Activated naive CD8-positive, alpha-beta T cell treated with anti-CD3 and anti-CD28 coated beads, Interleukin-2, amount 50 U/mL, for 16 hours (primary cell): Measurements from ENCODE around the gene MEGF11.

ENCODE experiments used
- DNase-seq: peaks from one replicate; pipeline ENCODE4 v3.0.0-alpha.2; 2020; ENCODE audit warnings: low read depth, low spot score

Gene MEGF11

GRCh38 chr15:66219339-66219738, 34.2 kb downstream of the MEGF11 start:
- no peak for DNase-seq

GRCh38 chr15:66216806-66217205, 36.7 kb downstream of the MEGF11 start:
- no peak for DNase-seq

DNA sequence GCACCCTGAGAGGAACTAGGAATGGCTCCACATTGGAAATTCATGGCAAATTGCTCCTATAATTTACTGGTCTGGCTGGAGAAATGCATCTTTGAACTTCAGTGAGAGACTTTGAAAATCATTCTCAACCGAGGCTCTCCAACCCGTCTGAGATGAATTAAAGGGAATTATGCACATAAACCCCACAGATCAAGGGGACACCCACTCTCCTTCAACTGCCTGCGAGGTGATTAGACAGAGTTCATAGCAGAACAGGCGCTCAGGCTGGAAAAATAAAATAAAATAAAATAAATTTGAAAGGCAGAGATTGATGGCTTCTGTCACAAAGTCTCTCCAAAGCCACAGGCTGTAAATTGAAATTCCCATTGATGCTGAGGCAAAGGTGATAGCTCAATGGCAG, 37.7 kb downstream of the MEGF11 start:
- no peak for DNase-seq

DNA sequence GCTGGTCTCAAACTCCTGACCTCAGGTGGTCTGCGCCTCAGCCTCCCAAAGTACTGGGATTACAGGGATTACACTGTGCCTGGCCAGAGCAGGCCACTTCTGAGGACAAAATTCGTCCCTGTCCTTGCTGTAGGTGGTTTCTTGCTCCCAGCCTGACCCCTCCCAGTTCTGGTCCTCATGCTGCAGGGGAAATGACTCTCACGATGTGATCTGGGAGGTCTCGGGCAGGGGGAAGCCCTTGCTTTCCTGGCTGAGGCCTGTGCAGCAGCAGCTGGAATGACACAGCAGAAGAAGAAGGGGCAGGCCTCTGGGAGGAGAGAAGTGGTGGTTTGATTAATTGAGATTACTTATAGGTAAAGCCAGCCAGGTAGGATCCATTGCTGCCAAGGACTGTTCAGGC, 39.3 kb downstream of the MEGF11 start:
- no peak for DNase-seq

DNA sequence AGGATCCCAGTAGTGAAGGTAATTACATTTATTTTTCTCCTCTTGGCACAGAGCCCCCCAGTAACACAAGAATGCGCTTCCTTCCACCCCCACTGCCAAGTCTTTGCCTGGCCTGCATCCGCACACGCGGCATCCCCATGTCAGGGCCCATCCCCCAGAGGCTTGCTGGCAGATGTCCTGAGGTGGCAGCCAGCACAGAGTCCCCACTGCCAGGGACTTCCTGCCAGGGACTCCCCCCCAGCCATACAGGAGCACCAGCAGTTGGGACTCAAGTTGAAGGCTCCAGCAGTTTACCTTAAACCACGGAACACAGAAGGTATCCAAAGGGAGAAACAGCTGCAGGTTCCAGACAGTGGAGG, 41.0 kb downstream of the MEGF11 start:
- DNase-seq = no peak

DNA sequence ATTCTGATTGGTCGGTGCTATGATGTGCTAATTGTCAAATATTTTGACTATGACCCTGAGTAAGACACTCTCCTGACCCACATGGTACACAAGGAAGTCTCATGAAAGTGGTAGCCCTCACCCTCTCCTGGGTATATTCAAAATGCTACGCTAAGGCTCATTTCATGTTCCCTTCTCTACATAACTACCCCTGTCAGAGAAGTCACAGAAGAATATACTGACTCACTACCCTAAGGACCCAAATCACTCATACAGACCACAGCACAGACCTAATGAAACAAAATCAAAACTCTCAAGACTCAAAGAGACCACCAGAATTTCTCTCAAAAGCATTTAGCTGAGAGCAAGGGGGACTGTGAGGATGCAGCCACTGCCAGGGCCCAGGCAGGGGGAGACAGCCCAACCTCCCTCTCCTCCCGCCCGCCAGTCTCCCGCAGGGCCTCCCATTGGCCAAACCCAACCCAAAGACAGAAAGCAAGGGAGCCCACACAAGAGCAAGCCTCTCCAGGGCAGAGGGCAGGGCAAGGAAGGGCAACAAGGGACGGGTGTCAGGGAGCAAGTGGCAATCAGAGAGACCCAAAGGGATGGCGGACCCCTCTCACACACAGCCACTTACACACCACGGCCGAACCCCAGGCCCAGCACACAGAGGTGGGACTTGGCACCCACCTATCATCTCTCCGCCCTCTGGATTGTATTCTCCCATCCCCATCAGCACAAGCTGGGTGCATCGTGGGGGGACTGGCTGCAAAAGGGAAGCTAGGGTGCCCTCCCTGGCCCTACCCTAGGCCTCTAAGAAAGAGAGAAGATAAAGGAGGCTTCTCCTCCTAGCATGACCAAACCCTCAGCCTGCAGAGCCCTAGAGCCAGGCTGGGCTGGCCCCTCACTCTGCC, 41.6 kb downstream of the MEGF11 start:
- DNase-seq = no peak

- DNase-seq = no peak
These were observed 42.9 kb downstream of the MEGF11 start for GRCh38 chr15:66210684-66211083.

DNA sequence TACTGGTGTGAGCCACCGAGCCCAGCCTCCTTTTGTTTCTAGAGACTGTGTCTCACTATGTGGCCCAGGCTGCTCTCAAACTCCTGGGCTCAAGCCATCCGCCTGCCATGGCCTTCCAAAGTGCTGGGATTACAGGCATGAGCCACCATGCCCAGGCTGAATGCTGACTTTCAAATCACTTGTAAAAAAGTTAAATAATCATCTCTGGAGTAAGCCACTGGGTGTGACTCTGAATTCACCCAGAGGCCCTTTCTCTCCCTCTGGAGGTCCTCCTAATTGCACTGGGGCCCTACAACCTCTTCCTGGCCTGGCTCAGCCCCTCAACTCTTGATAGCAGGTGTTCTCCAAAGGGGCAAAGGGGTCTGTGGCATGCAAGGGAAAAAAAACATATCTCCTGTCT, 54.8 kb downstream of the MEGF11 start:
- DNase-seq = no peak

DNA sequence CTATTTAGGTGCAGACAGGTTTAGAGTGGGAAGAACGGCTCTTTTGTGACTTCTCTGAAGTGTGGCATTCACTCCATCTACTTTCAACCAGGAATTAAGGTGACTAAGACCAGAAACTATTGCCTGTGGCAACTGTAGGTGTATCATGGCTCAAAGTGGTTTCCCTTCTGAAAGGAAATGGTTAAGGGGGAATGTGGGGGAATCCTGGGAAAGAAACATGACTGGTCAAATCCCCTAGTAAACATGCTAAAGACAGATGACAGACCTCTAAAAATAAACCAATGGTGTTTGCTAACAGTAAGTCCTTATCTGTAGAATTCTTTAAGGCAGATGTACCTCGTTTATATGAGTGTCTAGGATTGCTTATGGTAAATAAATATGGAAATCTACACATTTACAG, 56.9 kb downstream of the MEGF11 start:
- DNase-seq = no peak

GRCh38 chr15:66195621-66196230, 57.8 kb downstream of the MEGF11 start:
- no peak for DNase-seq

- DNase-seq = no peak
These were observed 60.5 kb downstream of the MEGF11 start for GRCh38 chr15:66193066-66193465.

- DNase-seq = no peak
These were observed 62.8 kb downstream of the MEGF11 start for GRCh38 chr15:66190746-66191145.

- DNase-seq = no peak
These were observed 64.3 kb downstream of the MEGF11 start for GRCh38 chr15:66189291-66189690.

- DNase-seq = no peak
These were observed 65.1 kb downstream of the MEGF11 start for GRCh38 chr15:66188464-66188863.

- no peak for DNase-seq
These were observed 66.3 kb downstream of the MEGF11 start for GRCh38 chr15:66187271-66187670.

DNA sequence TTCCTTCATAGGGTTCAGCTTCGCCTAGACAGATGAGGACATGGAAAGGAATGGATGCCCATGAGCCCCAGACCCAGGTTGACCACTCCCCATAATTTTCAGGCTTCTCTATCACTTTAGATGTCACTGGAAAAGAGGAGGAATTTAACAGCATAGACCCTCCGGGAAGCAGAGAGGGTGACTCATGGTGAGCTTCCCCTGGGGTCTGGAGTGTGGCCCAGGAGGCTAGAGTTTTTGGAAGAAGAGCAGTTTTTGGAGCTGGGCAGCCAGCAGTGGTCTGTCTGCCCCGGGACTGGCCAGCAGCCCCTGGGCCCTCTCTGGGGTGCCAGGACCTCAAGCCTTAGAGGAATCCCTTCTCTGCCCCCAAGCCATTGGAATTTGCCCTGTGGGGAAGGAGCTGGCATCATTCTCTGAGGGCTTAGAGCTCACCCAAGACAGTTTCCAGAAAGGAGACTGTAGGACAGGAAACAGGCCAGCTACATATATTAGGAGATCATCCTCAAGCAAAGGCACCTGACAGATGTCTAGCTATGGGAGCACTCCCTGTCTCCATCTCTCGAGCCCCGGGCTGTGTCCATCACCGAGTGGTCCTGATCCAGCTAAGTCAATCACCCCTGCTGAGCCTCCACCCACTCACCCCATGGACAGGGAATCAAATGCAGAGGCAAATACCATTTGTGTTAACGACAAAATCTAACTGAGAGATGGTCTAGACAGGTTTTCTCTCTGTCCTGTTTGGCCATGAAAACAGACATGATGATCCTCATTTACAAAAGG, 67.3 kb downstream of the MEGF11 start:
- no peak for DNase-seq

DNA sequence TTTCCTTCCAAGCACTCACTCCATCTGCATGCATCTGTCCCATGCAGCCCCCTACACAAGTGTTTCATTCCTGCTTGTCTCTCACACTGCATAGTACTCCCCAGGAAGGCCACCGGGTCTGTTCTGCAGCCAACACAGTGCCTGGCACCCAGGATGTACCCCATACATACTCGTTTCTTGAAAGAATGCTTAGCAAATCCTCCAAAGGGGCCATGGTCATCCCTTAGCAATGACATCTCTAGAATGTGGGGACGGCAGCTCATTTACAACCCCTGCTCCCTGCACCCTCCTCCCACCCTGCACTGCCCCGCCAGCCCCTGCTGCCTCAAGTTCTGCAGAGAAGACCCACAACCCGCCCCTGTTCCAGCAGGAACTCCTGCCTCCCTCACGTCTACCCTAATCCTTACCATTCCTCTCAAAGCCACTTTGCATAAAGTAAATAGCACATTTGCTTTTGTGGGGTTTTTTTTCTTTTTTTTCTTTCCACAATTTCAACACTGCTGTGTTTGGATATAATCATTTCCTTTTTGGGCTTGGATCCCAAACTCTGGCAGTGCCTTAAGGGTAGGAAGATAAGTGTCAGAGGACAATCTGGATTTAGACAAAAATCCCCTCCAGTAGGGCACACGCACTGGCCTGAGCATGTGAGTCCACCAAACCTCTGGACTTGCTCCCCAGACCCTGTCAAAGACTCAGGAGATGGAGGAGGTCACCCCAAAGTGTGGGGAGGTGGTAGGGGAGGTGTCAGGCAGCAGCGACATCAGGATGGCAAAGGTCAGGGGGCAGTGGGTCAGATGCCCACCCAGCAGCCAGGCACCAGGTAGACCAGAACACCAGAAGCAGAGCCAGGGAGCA, 68.4 kb downstream of the MEGF11 start:
- DNase-seq = no peak

DNA sequence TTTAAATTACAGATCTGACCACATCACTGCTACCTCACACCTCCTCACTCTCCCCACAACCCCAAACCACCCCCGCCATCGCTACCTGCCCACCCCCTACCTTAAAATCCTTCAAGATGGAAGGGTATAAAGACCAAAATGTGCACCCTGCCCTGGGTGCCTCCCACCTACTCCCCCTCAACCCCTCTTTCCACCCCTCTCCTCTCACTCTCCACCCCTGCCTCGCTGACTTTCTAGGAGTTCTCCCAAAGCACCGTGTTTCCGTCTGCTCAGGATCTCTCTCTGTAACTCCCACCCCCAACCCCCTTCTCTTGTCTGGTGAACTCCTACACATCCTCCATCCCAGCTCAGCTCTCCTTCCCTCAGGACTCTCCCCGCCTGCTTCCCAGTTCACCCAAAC, 69.1 kb downstream of the MEGF11 start:
- no peak for DNase-seq

GRCh38 chr15:66180531-66181097, 72.9 kb downstream of the MEGF11 start:
- DNase-seq = no peak

- no peak for DNase-seq
These were observed 75.0 kb downstream of the MEGF11 start for GRCh38 chr15:66178531-66178910.

DNA sequence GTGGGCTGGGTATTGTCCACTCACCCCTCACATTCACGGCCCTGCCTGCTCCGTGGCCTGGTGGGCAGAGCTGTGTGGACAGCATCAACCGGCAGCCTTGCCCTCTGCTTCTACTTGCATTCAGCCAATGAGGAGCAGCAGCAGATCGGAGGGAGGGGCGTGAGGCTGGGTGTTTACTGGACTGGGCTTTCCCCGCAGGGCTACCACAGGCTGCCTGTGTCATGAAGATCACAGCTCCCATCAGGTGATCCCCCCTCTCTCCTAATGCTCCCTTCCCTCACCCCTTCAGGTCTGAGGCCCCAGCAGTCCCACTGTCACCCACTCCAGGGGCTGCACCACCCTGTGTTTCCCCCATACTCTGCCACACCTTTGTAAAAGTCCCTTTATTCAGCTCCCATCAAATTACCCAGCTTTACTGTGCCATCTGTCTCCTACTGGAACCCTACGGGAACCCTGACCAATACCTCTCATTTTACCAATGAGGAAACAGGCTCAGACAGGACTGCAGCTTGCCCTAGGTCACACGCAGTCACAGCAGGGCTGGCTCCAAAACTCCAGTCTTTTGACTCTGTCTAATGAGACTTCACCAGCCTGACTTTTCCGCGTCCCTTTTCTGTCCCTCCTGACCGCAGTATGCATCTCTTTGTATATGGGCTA, 81.1 kb downstream of the MEGF11 start:
- no peak for DNase-seq
